ENCODE data around the gene SAT1. TPM values are rescaled to one million over a fixed set of nuclear protein-coding genes. Genes with fewer than 3 reads are reported as not detected.
"Not testable (repeated sequence)": the region's sequence is repeated elsewhere in the genome, so short reads cannot be mapped to it uniquely, and the experiment has no call there.

Gene SAT1
- total and polyA plus RNA-seq, 12 donors, result 73.5 to 884 (median 114) TPM

GRCh38 chrX:23742174-23742696 lies 40.7 kb upstream of the SAT1 start:
- DNase-seq, result peak; percentile 9 to 34
- TF ChIP-seq CTCF (IDR thresholded peaks at IDR 0.05), result no peak
- ATAC-seq, result peak; percentile 66 to 85 (median 80)
- Histone ChIP-seq H3K27ac (peak overlapping the region; percentile 94 to 99 (median 96)), H3K4me1 (peaks cover 0 to 14% (median 9%) of the 10 kb centered on the region in 9 donors), H3K4me3 (peak overlapping the region; percentile 55 to 94 (median 78)), H3K36me3 (no peaks in the 10 kb centered on the region), H3K9me3 (peaks cover 0 to 6% (median 0%) of the 10 kb centered on the region in 11 donors), H3K27me3 (no peaks in the 10 kb centered on the region)
- intact Hi-C loops (cut with DNase I), result loop anchor here in 2 of 10 donors (2.0 to 5.0 kb wide), 2 partner anchors 40 to 165 kb away; partner anchors contain the start of genes SAT1 (in 2 of the 2) and APOO (in 1 of the 2)
- 0 to 1% methylated on average over 6 of the region's 6 CpGs for WGBS, 2 donors

GRCh38 chrX:23742697-23743622 lies 40.0 kb upstream of the SAT1 start, which contains the start of gene ACOT9:
TSS of gene ACOT9 (minus strand) at chrX:23743276. CDS start at chrX:23743144, 132 bp downstream.
- DNase-seq (peak; percentile 91 to 93), ATAC-seq (peak; percentile 97 to 99 (median 98))
- 1% methylated on average over 43 to 72 of the region's 73 CpGs for WGBS, 2 donors
- Histone ChIP-seq H3K4me1 (peaks cover 0 to 14% (median 9%) of the 10 kb centered on the region in 9 donors), H3K27me3 (no peaks in the 10 kb centered on the region), H3K9me3 (peaks cover 0 to 6% (median 0%) of the 10 kb centered on the region in 11 donors), H3K4me3 (peak within 1 kb of the TSS; percentile 55 to 94 (median 78)), H3K36me3 (no peaks in the 10 kb centered on the region), H3K27ac (peak within 1 kb of the TSS; percentile 94 to 99 (median 96))
- intact Hi-C loops (cut with DNase I), result loop anchor here in 3 of 10 donors (1.0 to 5.0 kb wide), 3 partner anchors 38 to 164 kb away; partner anchors contain the start of genes SAT1 (in 2 of the 3) and APOO (in 1 of the 3)
- no peak for TF ChIP-seq CTCF (IDR thresholded peaks at IDR 0.05)

GRCh38 chrX:23743623-23743971 lies 39.4 kb upstream of the SAT1 start:
- Histone ChIP-seq H3K4me3 (peak overlapping the region in 8 of 10 donors; percentile 60 to 94 (median 83)), H3K4me1 (peaks cover 0 to 14% (median 9%) of the 10 kb centered on the region in 9 donors), H3K27ac (peak overlapping the region; percentile 94 to 99 (median 96))
- not testable (repeated sequence) for H3K36me3 ChIP-seq, ATAC-seq, H3K9me3 ChIP-seq, DNase-seq, H3K27me3 ChIP-seq
- 49 to 60% methylated on average over 14 of the region's 14 CpGs for WGBS, 2 donors
- intact Hi-C loops (cut with DNase I), result loop anchor here in 3 of 10 donors (1.0 to 5.0 kb wide), 3 partner anchors 38 to 163 kb away; partner anchors contain the start of genes SAT1 (in 2 of the 3) and APOO (in 1 of the 3)

- intact Hi-C loops (cut with DNase I), result no loop called here
- Histone ChIP-seq H3K4me1 (peaks cover 0 to 12% (median 8%) of the 10 kb centered on the region in 9 donors), H3K36me3 (no peaks in the 10 kb centered on the region), H3K27me3 (no peaks in the 10 kb centered on the region), H3K4me3 (no peak overlapping the region), H3K27ac (no peak overlapping the region), H3K9me3 (peaks cover 0 to 6% (median 0%) of the 10 kb centered on the region in 11 donors)
- ATAC-seq (no peak), DNase-seq (no peak)
- no peak for TF ChIP-seq CTCF (IDR thresholded peaks at IDR 0.05)
- WGBS, 2 donors, result 38 to 54% methylated on average over 3 of the region's 3 CpGs
These were observed 37.2 kb upstream of the SAT1 start for GRCh38 chrX:23745786-23746185.
